Keratinocyte (primary cell): Measurements from ENCODE around the gene TIMM29.

ENCODE experiments used
- CTCF ChIP-seq, 3 experiments: IDR thresholded peaks in 1 of 3; conservative IDR thresholded peaks in 1 of 3; optimal IDR thresholded peaks in 1 of 3; 2 replicates in 2 of 3; 3 replicates in 1 of 3; pipeline versions ENCODE3 to v1.5.1; 2011; ENCODE audit warnings: low read length in 3 of 3, mild to moderate bottlenecking in 3 of 3, moderate library complexity in 2 of 3, control low read depth in 1 of 3, inconsistent platforms in 1 of 3; ENCODE audit not compliant: insufficient read depth in 2 of 3; ENCODE audit errors: extremely low read depth in 1 of 3
- EZH2 ChIP-seq: IDR thresholded peaks from one replicate; pipeline ENCODE4 v1.6.1; 2012; ENCODE audit warnings: inconsistent platforms, mild to moderate bottlenecking, low read length, moderate library complexity

- no peak for TF ChIP-seq CTCF (optimal IDR thresholded peaks at IDR 0.05 in 1 of 3, IDR thresholded peaks at IDR 0.05 in 1 of 3, conservative IDR thresholded peaks at IDR 0.05 in 1 of 3; ENCODE audit: extremely low read depth in 1 of 3, insufficient read depth in 2 of 3, low read length in 3 of 3)
- TF ChIP-seq EZH2: no peak
Observed at GRCh38 chr19:10966809-10967208, 38.2 kb downstream of the TIMM29 start.
